Endothelial cell of umbilical vein (primary cell): ENCODE results near the gene ALDH3A2. TPM values are rescaled to one million over a fixed set of nuclear protein-coding genes. Genes with fewer than 3 reads are reported as not detected.

Experiments
- BruUV-seq: library from RNA; stranded (reverse); fragments of 400-500 nt; replicated peaks from 2 replicates; lab custom pipeline; 2021; lab: Mats Ljungman, UMichigan
- CTCF ChIA-PET: fragments of 300-600, 350-600 bp; sonication (Branson Sonifier 250); formaldehyde crosslinking; loops from one replicate; lab custom pipeline; 2021; ENCODE audit warnings: antibody characterized with exemption, inconsistent platforms; lab: Charles Lee
- POLR2A ChIA-PET: fragments of 300-600, 350-600 bp; sonication (Branson Sonifier 250); formaldehyde crosslinking; loops from one replicate; lab custom pipeline; 2021; ENCODE audit warnings: antibody characterized with exemption, inconsistent platforms; lab: Charles Lee
- DNase-seq: peaks from one replicate; pipeline ENCODE4 v3.0.0-alpha.2; 2011; ENCODE audit warnings: low read depth, low spot score
- FAIRE-seq: peaks from 2 replicates; lab custom pipeline; 2011; peaks lifted over from hg19 to GRCh38; lab: Jason Lieb, UNC
- H2AFZ ChIP-seq: 2 replicates; pipeline ENCODE4 v1.6.0; 2012; ENCODE audit warnings: low read depth, low read length, control low read depth, inconsistent platforms
- H3K27ac ChIP-seq: 2 replicates; pipeline ENCODE4 v1.5.1; 2011; ENCODE audit warnings: low read depth, mild to moderate bottlenecking, control low read depth, low read length, moderate library complexity; ENCODE audit not compliant: insufficient read depth
- H3K27me3 ChIP-seq, 2 experiments: 2 replicates each; pipeline versions ENCODE4 v1.6.0 to v1.6.1; 2011; ENCODE audit warnings: low read length in 2 of 2, mixed read lengths in 1 of 2; ENCODE audit not compliant: control insufficient read depth in 2 of 2, insufficient read depth in 2 of 2
- H3K36me3 ChIP-seq, 2 experiments: 2 replicates in 1 of 2; 3 replicates in 1 of 2; pipeline ENCODE4 v1.5.1; 2011; ENCODE audit warnings: low read length in 2 of 2, mild to moderate bottlenecking in 1 of 2, moderate library complexity in 1 of 2; ENCODE audit not compliant: control insufficient read depth in 2 of 2, insufficient read depth in 2 of 2; ENCODE audit errors: extremely low read depth in 1 of 2
- H3K4me1 ChIP-seq: 3 replicates; pipeline ENCODE4 v1.5.1; 2011; ENCODE audit warnings: mild to moderate bottlenecking, low read length; ENCODE audit not compliant: control insufficient read depth, insufficient read depth; ENCODE audit errors: extremely low read depth
- H3K4me2 ChIP-seq: 2 replicates; pipeline ENCODE4 v1.6.1; 2011; ENCODE audit warnings: low read length, control low read depth, mixed read lengths; ENCODE audit not compliant: insufficient read depth
- H3K4me3 ChIP-seq, 3 experiments: fragments of 200-600 bp in 1 of 3; sonication (generic), shearing (Covaris generic) in 1 of 3; replicated peaks in 1 of 3; 2 replicates each; pipeline ENCODE4 v1.5.1; 2011 to 2016; ENCODE audit warnings: control low read depth in 3 of 3, low read length in 3 of 3, mild to moderate bottlenecking in 2 of 3, inconsistent platforms in 1 of 3, low read depth in 1 of 3, moderate library complexity in 1 of 3; ENCODE audit not compliant: insufficient read depth in 1 of 3
- H3K79me2 ChIP-seq: 2 replicates; pipeline ENCODE4 v1.6.0; 2012; ENCODE audit warnings: low read length, inconsistent platforms; ENCODE audit not compliant: control insufficient read depth, insufficient read depth
- H3K9ac ChIP-seq: replicated peaks from 2 replicates; pipeline ENCODE3; 2011; ENCODE audit warnings: low read length, control low read depth; ENCODE audit not compliant: insufficient read depth; ENCODE audit errors: extremely low read depth
- H3K9me1 ChIP-seq: replicated peaks from 3 replicates; pipeline ENCODE4 v1.6.0; 2011; ENCODE audit warnings: mild to moderate bottlenecking, low read length; ENCODE audit not compliant: control insufficient read depth, insufficient read depth; ENCODE audit errors: extremely low read depth
- H3K9me3 ChIP-seq: replicated peaks from 2 replicates; pipeline ENCODE4 v1.5.1; 2012; ENCODE audit warnings: low read length, inconsistent platforms; ENCODE audit not compliant: control insufficient read depth, insufficient read depth
- H4K20me1 ChIP-seq: replicated peaks from 2 replicates; pipeline ENCODE3; 2011; ENCODE audit warnings: mild to moderate bottlenecking, low read length; ENCODE audit not compliant: control insufficient read depth, insufficient read depth; ENCODE audit errors: extremely low read depth
- EZH2 ChIP-seq: IDR thresholded peaks from 2 replicates; pipeline ENCODE4 v1.6.1; 2012; ENCODE audit warnings: borderline replicate concordance, low read depth, mild to moderate bottlenecking, moderate library complexity, low read length, inconsistent platforms; ENCODE audit not compliant: severe bottlenecking
- FOS ChIP-seq: IDR thresholded peaks from 2 replicates; pipeline ENCODE4 v1.6.1; 2011; ENCODE audit warnings: mild to moderate bottlenecking, low read length, moderate library complexity, borderline replicate concordance; ENCODE audit not compliant: insufficient read depth
- GATA2 ChIP-seq: IDR thresholded peaks from 2 replicates; pipeline ENCODE4 v1.7.0; 2011; ENCODE audit warnings: low read depth, mild to moderate bottlenecking, moderate library complexity, mixed read lengths, low read length; ENCODE audit not compliant: insufficient read length, insufficient read depth
- JUN ChIP-seq: IDR thresholded peaks from 2 replicates; pipeline ENCODE4 v1.6.1; 2011; ENCODE audit warnings: borderline replicate concordance, low read depth; ENCODE audit not compliant: insufficient read length, insufficient read depth
- MYC ChIP-seq: IDR thresholded peaks from one replicate; pipeline ENCODE4 v1.6.1; 2011; ENCODE audit warnings: mild to moderate bottlenecking, low read depth, low read length
- POLR2A ChIP-seq: IDR thresholded peaks from 2 replicates; pipeline ENCODE4 v1.6.1; 2012; ENCODE audit warnings: low read depth, mild to moderate bottlenecking, control low read depth, low read length
- POLR2AphosphoS5 ChIP-seq: IDR thresholded peaks from 2 replicates; pipeline ENCODE4 v1.6.1; 2012; ENCODE audit warnings: low read depth, mild to moderate bottlenecking, control low read depth, low read length, moderate library complexity; ENCODE audit not compliant: insufficient read depth
- dilution Hi-C: fragments of 300-500 bp; cut with MboI; formaldehyde crosslinking; loops from one replicate; pipeline ENCODE4 v1.15.0; 2019; ENCODE audit warnings: low sequenced_read_pairs; ENCODE audit not compliant: extremely low pct_ligation_motif_present
- intact Hi-C: fragments of 100-400 bp; cut with micrococcal nuclease; formaldehyde crosslinking; loops from one replicate; pipeline ENCODE4 v1.10.0; 2022
- polyA plus RNA-seq, 4 experiments: library from polyadenylated mRNA; depleted of rRNA in 3 of 4; stranded (reverse) in 3 of 4; unstranded in 1 of 4; fragments of >200 nt; gene quantifications; 2 replicates each; pipeline versions ENCODE4 v1.2.1 to v1.2.3, GENCODE V29; 2011 to 2012; ENCODE audit warnings: missing spikeins in 1 of 4
- total RNA-seq: library from RNA; stranded (reverse); gene quantifications from 2 replicates; pipeline ENCODE4 v1.2.3, GENCODE V29; 2021
- TF ChIP-seq, protein P1 (sequence below): IDR thresholded peaks from 2 replicates; pipeline ENCODE4 v1.6.1; 2011; ENCODE audit not compliant: insufficient read depth, insufficient read length
- TF ChIP-seq, protein P2 (sequence below), 2 donors: IDR thresholded peaks; 1 replicate in 1 of 2; 2 replicates in 1 of 2; pipeline ENCODE4 v1.5.1; 2011; ENCODE audit warnings: low read length in 2 of 2, mild to moderate bottlenecking in 2 of 2, moderate library complexity in 2 of 2, control low read depth in 1 of 2, inconsistent platforms in 1 of 2, low read depth in 1 of 2; ENCODE audit not compliant: insufficient read depth in 1 of 2; ENCODE audit errors: extremely low read depth in 1 of 2

Gene ALDH3A2
- total and polyA plus RNA-seq, 2 donors (not counting 3 experiments of a cell fraction or from before 2014, with no cell fraction given): 16.7 to 36.5 TPM

- Histone ChIP-seq H3K36me3 (peaks cover 2 to 9% of the 10 kb centered on the region in 2 experiments), H3K4me3 (no peak overlapping the region), H3K27me3 (no peaks in the 10 kb centered on the region), H3K4me1 (no peaks in the 10 kb centered on the region), H4K20me1 (no peaks in the 10 kb centered on the region), H3K9ac (no peak overlapping the region), H3K79me2 (no peaks in the 10 kb centered on the region), H3K4me2 (no peak overlapping the region), H3K9me1 (no peaks in the 10 kb centered on the region), H3K9me3 (no peaks in the 10 kb centered on the region), H2AFZ (no peak overlapping the region), H3K27ac (no peak overlapping the region)
- POLR2A ChIA-PET: no interaction called here
- FAIRE-seq: no peak
- BruUV-seq: no TSS peak
- DNase-seq: no peak
- dilution Hi-C loops: no loop called here
- intact Hi-C loops: no loop called here
- TF ChIP-seq POLR2AphosphoS5 (no peak), MYC (no peak), JUN (no peak), POLR2A (no peak), FOS (no peak), EZH2 (no peak), GATA2 (no peak)
- TF ChIP-seq, protein P1, sequence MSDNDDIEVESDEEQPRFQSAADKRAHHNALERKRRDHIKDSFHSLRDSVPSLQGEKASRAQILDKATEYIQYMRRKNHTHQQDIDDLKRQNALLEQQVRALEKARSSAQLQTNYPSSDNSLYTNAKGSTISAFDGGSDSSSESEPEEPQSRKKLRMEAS: no peak
- TF ChIP-seq, protein P2, sequence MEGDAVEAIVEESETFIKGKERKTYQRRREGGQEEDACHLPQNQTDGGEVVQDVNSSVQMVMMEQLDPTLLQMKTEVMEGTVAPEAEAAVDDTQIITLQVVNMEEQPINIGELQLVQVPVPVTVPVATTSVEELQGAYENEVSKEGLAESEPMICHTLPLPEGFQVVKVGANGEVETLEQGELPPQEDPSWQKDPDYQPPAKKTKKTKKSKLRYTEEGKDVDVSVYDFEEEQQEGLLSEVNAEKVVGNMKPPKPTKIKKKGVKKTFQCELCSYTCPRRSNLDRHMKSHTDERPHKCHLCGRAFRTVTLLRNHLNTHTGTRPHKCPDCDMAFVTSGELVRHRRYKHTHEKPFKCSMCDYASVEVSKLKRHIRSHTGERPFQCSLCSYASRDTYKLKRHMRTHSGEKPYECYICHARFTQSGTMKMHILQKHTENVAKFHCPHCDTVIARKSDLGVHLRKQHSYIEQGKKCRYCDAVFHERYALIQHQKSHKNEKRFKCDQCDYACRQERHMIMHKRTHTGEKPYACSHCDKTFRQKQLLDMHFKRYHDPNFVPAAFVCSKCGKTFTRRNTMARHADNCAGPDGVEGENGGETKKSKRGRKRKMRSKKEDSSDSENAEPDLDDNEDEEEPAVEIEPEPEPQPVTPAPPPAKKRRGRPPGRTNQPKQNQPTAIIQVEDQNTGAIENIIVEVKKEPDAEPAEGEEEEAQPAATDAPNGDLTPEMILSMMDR (IDR thresholded peaks at IDR 0.05; ENCODE audit: extremely low read depth in 1 of 2, insufficient read depth in 1 of 2, low read depth in 1 of 2, low read length in 2 of 2): no peak
- CTCF ChIA-PET: interaction anchor here (1.0 to 1.1 kb wide), 2 partner anchors 28 to 138 kb away, joined by 3 read pairs; partner anchors contain the start of gene ALDH3A2
Observed at GRCh38 chr17:19676896-19677295, 28.3 kb downstream of the ALDH3A2 start.
